K562 (cell line): ENCODE measurements around the gene PIM3. TPM values are rescaled to one million over a fixed set of nuclear protein-coding genes. Genes with fewer than 3 reads are reported as not detected.
A peak's percentile ranks its signal among the peaks of the same experiment; 100 is the strongest.

ENCODE experiments used
- ATAC-seq: fragments of 200-7000 bp; cut with Tn5 transposase; 3 replicates; pipeline ENCODE4 v1.9.1; 2020; ENCODE audit warnings: moderate library complexity
- Bru-seq: library from RNA; stranded (reverse); fragments of 400-500 nt; gene quantifications from one replicate; lab custom pipeline; 2021; lab: Mats Ljungman, UMichigan
- BruChase-seq, 2 experiments: library from RNA; stranded (reverse); fragments of 400-500 nt; gene quantifications; one replicate each; lab custom pipeline; 2021; lab: Mats Ljungman, UMichigan
- BruUV-seq: library from RNA; stranded (reverse); fragments of 400-500 nt; replicated peaks from 2 replicates; lab custom pipeline; 2021; lab: Mats Ljungman, UMichigan
- CTCF ChIA-PET: fragments of 300-600 bp; formaldehyde crosslinking; extraction: SDS; loops from one replicate; lab custom pipeline; 2021; ENCODE audit warnings: low intra/inter-chr PET ratio; lab: Yijun Ruan, JAX
- POLR2A ChIA-PET: fragments of 300-600, 350-650 bp; sonication (Branson Sonifier 250); formaldehyde crosslinking; extraction: SDS; loops from one replicate; lab custom pipeline; 2021; ENCODE audit warnings: antibody characterized with exemption, inconsistent platforms; lab: Yijun Ruan, JAX
- DNase-seq, 4 experiments: peaks; one replicate each; pipeline versions ENCODE4 v3.0.0 to v3.0.0-alpha.2; 2011 to 2018; ENCODE audit warnings: low spot score in 3 of 4, mixed read lengths in 3 of 4; ENCODE audit errors: extremely low read depth in 1 of 4
- FAIRE-seq: peaks from 2 replicates; lab custom pipeline; 2011; peaks lifted over from hg19 to GRCh38; lab: Jason Lieb, UNC
- H2AFZ ChIP-seq: 2 replicates; pipeline ENCODE4 v1.6.0; 2011; ENCODE audit warnings: low read depth, low read length, control low read depth, inconsistent platforms
- H3K27ac ChIP-seq: fragments of 200-600 bp; 3 replicates; pipeline ENCODE4 v1.8.0; 2011; ENCODE audit warnings: low read depth, mild to moderate bottlenecking, control low read depth, inconsistent platforms, low read length, moderate library complexity, mixed read lengths; ENCODE audit errors: extremely low read depth
- H3K27me3 ChIP-seq, 2 experiments: fragments of 300-600 bp in 1 of 2; 2 replicates in 1 of 2; 3 replicates in 1 of 2; pipeline versions ENCODE4 v1.6.0 to v1.8.0; 2011; ENCODE audit warnings: inconsistent platforms in 2 of 2, low read length in 2 of 2, mild to moderate bottlenecking in 1 of 2, mixed read lengths in 1 of 2, moderate library complexity in 1 of 2; ENCODE audit not compliant: control insufficient read depth in 2 of 2, insufficient read depth in 2 of 2
- H3K36me3 ChIP-seq: fragments of 300-600 bp; 3 replicates; pipeline ENCODE4 v1.8.0; 2011; ENCODE audit warnings: mild to moderate bottlenecking, low read length, inconsistent platforms; ENCODE audit not compliant: control insufficient read depth, insufficient read depth
- H3K4me1 ChIP-seq, 2 experiments: fragments of 200-600 bp in 1 of 2; replicated peaks in 1 of 2; 2 replicates in 1 of 2; 3 replicates in 1 of 2; pipeline versions ENCODE4 v1.5.1 to v1.8.0; 2011; ENCODE audit warnings: inconsistent platforms in 2 of 2, low read length in 2 of 2, mild to moderate bottlenecking in 1 of 2, mixed read lengths in 1 of 2, moderate library complexity in 1 of 2; ENCODE audit not compliant: control insufficient read depth in 2 of 2, insufficient read depth in 2 of 2
- H3K4me2 ChIP-seq: 2 replicates; pipeline ENCODE4 v1.6.1; 2011; ENCODE audit warnings: low read length, control low read depth, inconsistent platforms, mixed read lengths; ENCODE audit not compliant: insufficient read depth
- H3K4me3 ChIP-seq: fragments of 200-600 bp; sonication (generic), shearing (Covaris generic); 2 replicates; pipeline ENCODE4 v1.5.1; 2016; ENCODE audit warnings: control low read depth, inconsistent platforms
- H3K79me2 ChIP-seq: fragments of 200-600 bp; 3 replicates; pipeline ENCODE4 v1.8.0; 2011; ENCODE audit warnings: low read length, inconsistent platforms; ENCODE audit not compliant: control insufficient read depth, insufficient read depth
- H3K9ac ChIP-seq, 2 experiments: 2 replicates each; pipeline versions ENCODE4 v1.6.0 to v1.6.1; 2011; ENCODE audit warnings: low read depth in 2 of 2, low read length in 2 of 2, control low read depth in 1 of 2, inconsistent platforms in 1 of 2, mild to moderate bottlenecking in 1 of 2, mixed read lengths in 1 of 2; ENCODE audit not compliant: insufficient read depth in 1 of 2
- H3K9me1 ChIP-seq: one replicate; pipeline ENCODE4 v1.6.0; 2011; ENCODE audit warnings: inconsistent platforms, mild to moderate bottlenecking, low read length, moderate library complexity; ENCODE audit not compliant: control insufficient read depth, insufficient read depth
- H3K9me3 ChIP-seq: replicated peaks from 2 replicates; pipeline ENCODE4 v1.5.1; 2011; ENCODE audit warnings: low read depth, low read length, inconsistent platforms; ENCODE audit not compliant: control insufficient read depth, insufficient read depth
- H4K20me1 ChIP-seq: replicated peaks from 2 replicates; pipeline ENCODE4 v1.6.1; 2011; ENCODE audit warnings: low read length, inconsistent platforms, mixed read lengths; ENCODE audit not compliant: control insufficient read depth, insufficient read depth
- ATF2 ChIP-seq: sonication (generic); formaldehyde crosslinking; IDR thresholded peaks from 2 replicates; pipeline ENCODE4 v1.8.1; 2022; ENCODE audit warnings: missing genetic modification reagents
- CREB1 ChIP-seq, 2 experiments: sonication (generic) in 1 of 2; formaldehyde crosslinking in 1 of 2; IDR thresholded peaks; 2 replicates each; pipeline versions ENCODE4 v1.6.1 to v1.8.0; 2012 to 2022; ENCODE audit warnings: inconsistent platforms in 1 of 2, mild to moderate bottlenecking in 1 of 2, missing genetic modification reagents in 1 of 2, moderate library complexity in 1 of 2
- ERF ChIP-seq: fragments of 450-650 bp; formaldehyde crosslinking; IDR thresholded peaks from 2 replicates; pipeline ENCODE4 v1.4.0; 2020; ENCODE audit warnings: mild to moderate bottlenecking, mixed read lengths
- KLF13 ChIP-seq: fragments of 450-650 bp; IDR thresholded peaks from 2 replicates; pipeline ENCODE4 v1.6.1; 2016; ENCODE audit warnings: missing genetic modification characterization, low read depth, mild to moderate bottlenecking, missing compliant biosample characterization, moderate library complexity, borderline replicate concordance
- SMARCE1 ChIP-seq: fragments of 450-650 bp; IDR thresholded peaks from 2 replicates; pipeline ENCODE4 v1.7.1; 2016; ENCODE audit warnings: mild to moderate bottlenecking
- ZBTB9 ChIP-seq: fragments of 450-650 bp; formaldehyde crosslinking; IDR thresholded peaks from 2 replicates; pipeline ENCODE4 v1.4.0; 2020; ENCODE audit warnings: mild to moderate bottlenecking, moderate library complexity
- ZFP36 ChIP-seq: fragments of 150-350 bp; IDR thresholded peaks from 2 replicates; pipeline ENCODE4 v1.6.1; 2018; ENCODE audit warnings: low read length, low read depth; ENCODE audit not compliant: partially characterized antibody
- ZNF232 ChIP-seq: sonication (generic); formaldehyde crosslinking; IDR thresholded peaks from 2 replicates; pipeline ENCODE4 v1.8.0; 2022; ENCODE audit warnings: mild to moderate bottlenecking, missing genetic modification reagents
- WGBS: fragments of 100-300 bp; shearing (Covaris generic); methylation state at CpG from one replicate; pipeline ENCODE4 v1.1.6; 2016; ENCODE audit warnings: low coverage, mixed read lengths; ENCODE audit not compliant: insufficient coverage; ENCODE audit errors: missing lambda C conversion rate; 5-methylcytosine and 5-hydroxymethylcytosine counted together
- in situ Hi-C: fragments of 300-500 bp; cut with MboI; formaldehyde crosslinking; loops from 4 replicates; pipeline ENCODE4 v1.15.0; 2018; ENCODE audit warnings: inconsistent platforms, mixed read lengths
- intact Hi-C: fragments of 100-400 bp; cut with micrococcal nuclease; formaldehyde crosslinking; loops from 2 replicates; pipeline ENCODE4 v1.14.2; 2022
- long read RNA-seq, 3 experiments: library from polyadenylated mRNA in 2 of 3; library from RNA in 1 of 3; unstranded in 2 of 3; stranded (forward) in 1 of 3; transcript quantifications; one replicate each; pipeline ENCODE4 v2.0.0, GENCODE V29; 2019 to 2022
- polyA minus RNA-seq, 3 experiments: library from RNA; depleted of rRNA, polyadenylated mRNA; stranded (reverse); fragments of >200 nt; gene quantifications; 2 replicates each; pipeline ENCODE4 v1.2.3, GENCODE V29; 2011
- polyA plus RNA-seq, 8 experiments: library from polyadenylated mRNA; depleted of rRNA in 4 of 8; stranded (reverse) in 5 of 8; unstranded in 3 of 8; fragments of >200 nt; fragmentation: Nextera tagmentation in 2 of 8; fragmentation: Illumina TruSeq in 1 of 8; extraction: Ambion mirVana in 2 of 8; extraction: Trizol in 1 of 8; gene quantifications; 2 replicates each; pipeline versions ENCODE4 v1.2.1 to v1.2.3, GENCODE V29; 2011 to 2014; ENCODE audit warnings: inconsistent platforms in 1 of 8, missing spikeins in 1 of 8
- total RNA-seq, 7 experiments: library from RNA; depleted of rRNA in 6 of 7; stranded (reverse); fragments of >200 nt in 6 of 7; fragmentation: Illumina TruSeq in 2 of 7; extraction: Trizol in 2 of 7; gene quantifications; 2 replicates each; pipeline versions ENCODE4 v1.2.1 to v1.2.3, GENCODE V29; 2011 to 2021; ENCODE audit warnings: low replicate concordance in 1 of 7
- TF ChIP-seq, protein P1 (sequence below): sonication (generic); formaldehyde crosslinking; IDR thresholded peaks from 2 replicates; pipeline ENCODE4 v1.8.1; 2023; ENCODE audit warnings: mild to moderate bottlenecking, missing genetic modification reagents, moderate library complexity

The PIM3 gene
- total RNA-seq (2011; cell fraction: chromatin; rRNA removed; ENCODE audit: low replicate concordance): 8.4 and 19.1 TPM in 2 replicates
- total RNA-seq (2011; cell fraction: nucleolus; rRNA removed): 31.2 and 35.0 TPM in 2 replicates
- total RNA-seq (2011; cell fraction: nucleoplasm; rRNA removed): 9.8 and 13.2 TPM in 2 replicates
- 37.0 and 41.1 TPM in 2 replicates for total RNA-seq (2014; rRNA removed)
- 4.2 and 4.3 TPM in 2 replicates for total RNA-seq (2014; rRNA removed; fragmentation: Illumina TruSeq; extraction: Trizol)
- 11.9 and 13.8 TPM in 2 replicates for total RNA-seq (2015; rRNA removed; fragmentation: Illumina TruSeq; extraction: Trizol)
- 40.5 and 41.3 TPM in 2 replicates for total RNA-seq (2021)
- 5.3 and 8.0 TPM in 2 replicates for polyA plus RNA-seq (2011; rRNA removed)
- polyA plus RNA-seq (2011; cell fraction: cytosol; rRNA removed): 13.4 and 28.9 TPM in 2 replicates
- polyA plus RNA-seq (2011; cell fraction: nucleus; rRNA removed): 36.6 and 49.9 TPM in 2 replicates
- polyA plus RNA-seq (2012): 18.0 and 35.9 TPM in 2 replicates
- 4.4 and 11.4 TPM in 2 replicates for polyA plus RNA-seq (2014; fragmentation: Illumina TruSeq; extraction: Trizol)
- under 1 TPM; 0.24 to 0.57 TPM for polyA plus RNA-seq (2014; fragmentation: Nextera tagmentation; extraction: Ambion mirVana)
- 34.1 and 35.4 TPM in 2 replicates for polyA plus RNA-seq (2014; rRNA removed)
- 0.99 and 1.4 TPM in 2 replicates for polyA minus RNA-seq (2011; rRNA and poly(A)+ RNA removed)
- polyA minus RNA-seq (2011; cell fraction: cytosol; rRNA and poly(A)+ RNA removed): 7.1 and 7.7 TPM in 2 replicates
- 10.2 and 10.6 TPM in 2 replicates for polyA minus RNA-seq (2011; cell fraction: nucleus; rRNA and poly(A)+ RNA removed)
- percentile 76 among the genes with signal in this experiment for Bru-seq, nascent RNA
- percentile 83 among the genes with signal in this experiment for BruChase-seq, experiment 1, labeled RNA remaining after a 2-hour chase
- BruChase-seq, experiment 2, labeled RNA remaining after a 6-hour chase: percentile 86 among the genes with signal in this experiment
- long read RNA-seq, experiment 1, transcript PIM3-201 (6 exons, 2,369 nt): major isoform, 241 of 375 reads
- long read RNA-seq, experiment 1, partial matches to known transcripts: 117 of 375 reads
- long read RNA-seq, experiment 1, other reads (novel, unspliced or antisense): 17 of 375 reads
- long read RNA-seq, experiment 2, transcript PIM3-201 (6 exons, 2,369 nt): major isoform, 23 of 49 reads
- long read RNA-seq, experiment 2, partial matches to known transcripts: 22 of 49 reads
- long read RNA-seq, experiment 2, other reads (novel, unspliced or antisense): 4 of 49 reads
- long read RNA-seq, experiment 3, transcript PIM3-201 (6 exons, 2,369 nt): major isoform, 41 of 45 reads
- long read RNA-seq, experiment 3, partial matches to known transcripts: 3 of 45 reads
- long read RNA-seq, experiment 3, other reads (novel, unspliced or antisense): 1 of 45 reads

DNA sequence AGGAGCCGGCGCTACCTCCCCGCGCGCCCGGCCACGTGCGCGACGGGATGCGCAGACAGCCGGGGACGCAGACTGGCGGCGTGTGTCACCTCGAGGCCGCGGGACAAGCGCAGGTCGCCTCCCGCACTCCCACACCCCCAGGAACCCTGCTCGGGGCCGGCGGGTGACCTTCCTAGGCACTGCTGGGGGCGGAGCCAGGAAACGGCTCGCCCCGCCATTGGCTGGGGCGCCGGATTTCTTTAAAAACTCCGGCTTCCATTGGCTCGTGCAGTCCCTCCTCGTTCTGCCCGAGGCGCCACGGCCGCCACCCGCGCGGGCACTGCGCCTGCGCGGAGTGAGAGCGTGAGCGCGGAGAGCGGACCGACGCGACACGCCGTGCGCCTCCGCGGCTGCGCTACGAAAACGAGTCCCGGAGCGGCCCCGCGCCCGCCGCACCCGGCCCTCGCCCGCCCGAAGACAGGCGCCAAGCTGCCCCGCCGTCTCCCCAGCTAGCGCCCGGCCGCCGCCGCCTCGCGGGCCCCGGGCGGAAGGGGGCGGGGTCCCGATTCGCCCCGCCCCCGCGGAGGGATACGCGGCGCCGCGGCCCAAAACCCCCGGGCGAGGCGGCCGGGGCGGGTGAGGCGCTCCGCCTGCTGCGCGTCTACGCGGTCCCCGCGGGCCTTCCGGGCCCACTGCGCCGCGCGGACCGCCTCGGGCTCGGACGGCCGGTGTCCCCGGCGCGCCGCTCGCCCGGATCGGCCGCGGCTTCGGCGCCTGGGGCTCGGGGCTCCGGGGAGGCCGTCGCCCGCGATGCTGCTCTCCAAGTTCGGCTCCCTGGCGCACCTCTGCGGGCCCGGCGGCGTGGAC lies at the start of gene PIM3:
PIM3 (plus strand) TSS at position 614 of the 846 bp plus-strand sequence; CDS start at position 790, 176 bp downstream.
- Histone ChIP-seq H2AFZ (peak within 1 kb of the TSS; percentile 70), H3K27me3 (no peaks in the 10 kb centered on the region), H3K79me2 (peaks cover 43% of the 10 kb centered on the region), H3K4me3 (peak within 1 kb of the TSS; percentile 76), H3K9me3 (no peaks in the 10 kb centered on the region), H3K27ac (peak within 1 kb of the TSS; percentile 94), H4K20me1 (peaks cover 15% of the 10 kb centered on the region), H3K4me2 (peak within 1 kb of the TSS; percentile 90), H3K4me1 (peaks cover 20 to 86% of the 10 kb centered on the region in 2 experiments), H3K9ac (peak within 1 kb of the TSS; percentile 88 to 97), H3K9me1 (no peaks in the 10 kb centered on the region), H3K36me3 (peaks cover 34% of the 10 kb centered on the region; the same call in 1 of the 3 replicates)
- intact Hi-C loops (no loop called here), in situ Hi-C loops (no loop called here)
- DNase-seq (peak; percentile 89 to 96 (median 92)), ATAC-seq (peak; percentile 87), FAIRE-seq (peak; percentile 81)
- under 1% methylated on average over 38 of the region's 137 CpGs for WGBS
- BruUV-seq: no TSS peak
- CTCF ChIA-PET: interaction anchor here (0.6 kb wide), 1 partner anchor 41 kb away, joined by 3 read pairs; no protein-coding TSS in a partner anchor
- POLR2A ChIA-PET: interaction anchor here (1.0 to 2.9 kb wide), 2 partner anchors 9 to 13 kb away, joined by 3 to 10 read pairs; no protein-coding TSS in a partner anchor
- TF ChIP-seq ZNF232 (CRISPR knock-in tag) (no peak), SMARCE1 (no peak), CREB1 (IDR thresholded peaks at IDR 0.05) (0 out of 2 replicates have a peak, but pooled peaks have one; percentile 29), CREB1 (CRISPR knock-in tag; IDR thresholded peaks at IDR 0.05) (no peak; the same call in none of the 2 replicates), KLF13 (tag) (no peak), ATF2 (CRISPR knock-in tag) (no peak), ZBTB9 (CRISPR knock-in tag) (no peak), ERF (CRISPR knock-in tag) (0 out of 2 replicates have a peak, but pooled peaks have one; percentile 40), ZFP36 (no peak)
- TF ChIP-seq, protein P1, sequence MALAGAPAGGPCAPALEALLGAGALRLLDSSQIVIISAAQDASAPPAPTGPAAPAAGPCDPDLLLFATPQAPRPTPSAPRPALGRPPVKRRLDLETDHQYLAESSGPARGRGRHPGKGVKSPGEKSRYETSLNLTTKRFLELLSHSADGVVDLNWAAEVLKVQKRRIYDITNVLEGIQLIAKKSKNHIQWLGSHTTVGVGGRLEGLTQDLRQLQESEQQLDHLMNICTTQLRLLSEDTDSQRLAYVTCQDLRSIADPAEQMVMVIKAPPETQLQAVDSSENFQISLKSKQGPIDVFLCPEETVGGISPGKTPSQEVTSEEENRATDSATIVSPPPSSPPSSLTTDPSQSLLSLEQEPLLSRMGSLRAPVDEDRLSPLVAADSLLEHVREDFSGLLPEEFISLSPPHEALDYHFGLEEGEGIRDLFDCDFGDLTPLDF (CRISPR knock-in tag): no peak
